Choroid plexus epithelial cell (primary cell): ENCODE data around the gene PLCH2.
A peak's percentile ranks its signal among the peaks of the same experiment; 100 is the strongest.

Source experiments
- DNase-seq: peaks from one replicate; pipeline ENCODE4 v3.0.0-alpha.2; 2010; ENCODE audit warnings: low read depth
- H3K4me3 ChIP-seq: 2 replicates; pipeline ENCODE4 v1.5.1; 2011; ENCODE audit warnings: low read depth, mild to moderate bottlenecking, control low read depth, low read length, moderate library complexity
- TF ChIP-seq, protein P1 (sequence below): conservative IDR thresholded peaks from 2 replicates; pipeline ENCODE4 v1.5.1; 2011; ENCODE audit warnings: low read depth, mild to moderate bottlenecking, control low read depth, inconsistent platforms, low read length, moderate library complexity

PLCH2 gene

GRCh38 chr1:2488688-2489087 is 12.6 kb downstream of the PLCH2 start:
- no peak for DNase-seq
- no peak overlapping the region for H3K4me3 ChIP-seq
- TF ChIP-seq, protein P1, sequence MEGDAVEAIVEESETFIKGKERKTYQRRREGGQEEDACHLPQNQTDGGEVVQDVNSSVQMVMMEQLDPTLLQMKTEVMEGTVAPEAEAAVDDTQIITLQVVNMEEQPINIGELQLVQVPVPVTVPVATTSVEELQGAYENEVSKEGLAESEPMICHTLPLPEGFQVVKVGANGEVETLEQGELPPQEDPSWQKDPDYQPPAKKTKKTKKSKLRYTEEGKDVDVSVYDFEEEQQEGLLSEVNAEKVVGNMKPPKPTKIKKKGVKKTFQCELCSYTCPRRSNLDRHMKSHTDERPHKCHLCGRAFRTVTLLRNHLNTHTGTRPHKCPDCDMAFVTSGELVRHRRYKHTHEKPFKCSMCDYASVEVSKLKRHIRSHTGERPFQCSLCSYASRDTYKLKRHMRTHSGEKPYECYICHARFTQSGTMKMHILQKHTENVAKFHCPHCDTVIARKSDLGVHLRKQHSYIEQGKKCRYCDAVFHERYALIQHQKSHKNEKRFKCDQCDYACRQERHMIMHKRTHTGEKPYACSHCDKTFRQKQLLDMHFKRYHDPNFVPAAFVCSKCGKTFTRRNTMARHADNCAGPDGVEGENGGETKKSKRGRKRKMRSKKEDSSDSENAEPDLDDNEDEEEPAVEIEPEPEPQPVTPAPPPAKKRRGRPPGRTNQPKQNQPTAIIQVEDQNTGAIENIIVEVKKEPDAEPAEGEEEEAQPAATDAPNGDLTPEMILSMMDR: no peak

- TF ChIP-seq, protein P1: no peak
- H3K4me3 ChIP-seq: no peak overlapping the region
- DNase-seq: no peak
These were observed 13.5 kb downstream of the PLCH2 start for GRCh38 chr1:2489615-2490014.

DNA sequence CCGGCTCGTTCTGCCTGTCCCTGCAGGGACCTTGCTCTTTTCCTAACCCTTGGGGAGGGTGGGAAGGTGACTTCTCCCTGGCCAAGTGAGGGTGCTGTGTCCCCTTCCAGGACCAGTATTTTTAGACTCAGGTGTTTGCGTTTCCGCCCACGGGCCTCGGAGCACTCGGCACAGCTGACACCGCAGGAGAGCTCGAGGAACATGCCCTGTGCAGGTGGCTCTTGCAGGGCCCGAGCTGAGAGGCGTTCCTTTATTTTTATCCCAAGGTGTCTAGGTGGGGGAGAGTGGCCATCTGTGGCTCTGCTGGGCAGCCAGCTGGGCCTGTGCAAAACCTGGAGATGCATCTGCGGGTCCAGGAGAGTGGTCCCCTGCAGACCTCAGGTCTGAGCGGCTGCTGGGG is 16.0 kb downstream of the PLCH2 start:
- TF ChIP-seq, protein P1: no peak
- no peak for DNase-seq

GRCh38 chr1:2493218-2493617 is 17.1 kb downstream of the PLCH2 start:
- DNase-seq: no peak
- H3K4me3 ChIP-seq: no peak overlapping the region
- TF ChIP-seq, protein P1: no peak

More for the DNA sequence above, 16.0 kb downstream of the PLCH2 start:
- no peak overlapping the region for H3K4me3 ChIP-seq

DNA sequence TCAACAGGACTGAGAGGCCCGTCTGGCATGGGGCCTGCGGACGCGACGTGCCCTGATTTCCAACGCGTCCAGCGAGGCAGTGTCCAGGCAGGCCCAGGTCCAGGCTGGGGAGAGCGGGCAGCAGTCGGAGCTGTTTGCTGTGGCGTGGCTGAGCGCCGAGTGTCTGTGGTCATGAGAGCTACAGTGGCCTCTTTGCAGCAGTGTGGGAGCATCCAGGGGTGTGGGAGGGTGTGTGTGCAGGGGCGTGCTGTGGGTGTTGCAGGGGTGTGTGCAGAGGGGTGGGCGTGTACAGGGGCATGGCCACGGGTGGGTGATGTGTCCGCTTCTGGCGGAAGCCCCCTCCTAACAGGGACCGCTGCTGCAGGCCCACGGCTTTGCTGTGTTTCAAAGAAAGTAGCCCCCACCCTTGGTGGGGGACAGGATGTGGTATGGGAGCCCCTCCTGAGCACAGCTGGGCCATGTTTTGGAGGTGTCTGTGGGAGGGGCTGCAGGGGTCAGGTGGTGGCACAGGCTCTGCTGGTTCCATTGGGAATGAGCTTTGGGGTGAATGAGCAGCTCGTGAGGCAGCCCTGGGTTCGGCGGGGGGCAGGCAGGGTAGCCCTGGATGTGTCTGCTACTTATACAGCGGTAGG is 17.7 kb downstream of the PLCH2 start:
- DNase-seq: no peak
- no peak overlapping the region for H3K4me3 ChIP-seq
- TF ChIP-seq, protein P1: no peak

GRCh38 chr1:2494323-2494693 is 18.2 kb downstream of the PLCH2 start:
- TF ChIP-seq, protein P1: no peak
- no peak overlapping the region for H3K4me3 ChIP-seq
- peak; percentile 36 for DNase-seq

DNA sequence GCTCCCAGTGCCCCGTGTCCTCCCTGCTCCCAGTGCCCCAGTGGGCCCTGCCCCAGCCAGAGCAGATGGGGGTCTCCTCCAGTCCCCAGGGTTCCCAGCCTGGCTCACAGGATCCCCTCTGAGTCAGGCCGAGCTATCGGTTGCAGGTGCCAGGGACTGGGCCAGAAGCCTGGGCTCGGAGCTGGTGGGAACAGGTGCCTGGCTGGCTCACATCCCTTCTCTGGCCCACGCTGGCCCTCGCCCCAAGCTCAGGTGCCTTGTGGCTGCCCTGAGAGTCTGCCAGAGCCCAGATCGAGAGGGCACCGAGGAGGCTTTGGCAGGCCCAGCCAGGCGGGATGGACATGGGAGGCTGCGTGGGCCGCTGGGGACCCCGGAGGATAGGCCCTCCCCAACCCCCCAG is 18.9 kb downstream of the PLCH2 start:
- TF ChIP-seq, protein P1: no peak
- no peak for DNase-seq
- no peak overlapping the region for H3K4me3 ChIP-seq
